ENCODE data around the gene C14orf119.

C14orf119 gene

GRCh38 chr14:23070262-23071129 is 24.8 kb upstream of the C14orf119 start:
- peak overlapping the region; percentile 90 for H3K4me3 ChIP-seq (ENCODE audit: low read depth, low read length)
- peak overlapping the region; percentile 58 for H3K27ac ChIP-seq
- no peak for TF ChIP-seq CTCF (IDR thresholded peaks at IDR 0.05; ENCODE audit: low read depth, low read length, missing control alignments)
- H3K36me3 ChIP-seq (replicated peaks), result peaks cover 56% of the 10 kb centered on the region
- no peak for DNase-seq
- in situ Hi-C loops (cut with HindIII; ENCODE audit: low pct_ligation_motif_present, low sequenced_read_pairs), result no loop called here
- no peaks in the 10 kb centered on the region for H3K27me3 ChIP-seq (replicated peaks)

GRCh38 chr14:23071244-23071920 is 23.9 kb upstream of the C14orf119 start:
- peak overlapping the region; percentile 90 for H3K4me3 ChIP-seq (ENCODE audit: low read depth, low read length)
- H3K27ac ChIP-seq, result peak overlapping the region; percentile 58
- H3K36me3 ChIP-seq (replicated peaks), result peaks cover 55% of the 10 kb centered on the region
- in situ Hi-C loops (cut with HindIII; ENCODE audit: low pct_ligation_motif_present, low sequenced_read_pairs), result no loop called here
- no peak for TF ChIP-seq CTCF (IDR thresholded peaks at IDR 0.05; ENCODE audit: low read depth, low read length, missing control alignments)
- no peaks in the 10 kb centered on the region for H3K27me3 ChIP-seq (replicated peaks)
- DNase-seq, result peak; percentile 88

- Histone ChIP-seq H3K4me3 (ENCODE audit: low read depth, low read length) (no peak overlapping the region), H3K27ac (peak overlapping the region; percentile 58), H3K36me3 (replicated peaks) (peaks cover 54% of the 10 kb centered on the region), H3K27me3 (replicated peaks) (no peaks in the 10 kb centered on the region)
- no peak for DNase-seq
- no peak for TF ChIP-seq CTCF (IDR thresholded peaks at IDR 0.05; ENCODE audit: low read depth, low read length, missing control alignments)
- in situ Hi-C loops (cut with HindIII; ENCODE audit: low pct_ligation_motif_present, low sequenced_read_pairs), result no loop called here
Measured at GRCh38 chr14:23071921-23072539, 23.3 kb upstream of the C14orf119 start.

GRCh38 chr14:23074906-23075305 is 20.4 kb upstream of the C14orf119 start:
- Histone ChIP-seq H3K4me3 (ENCODE audit: low read depth, low read length) (no peak overlapping the region), H3K27ac (no peak overlapping the region), H3K36me3 (replicated peaks) (peaks cover 55% of the 10 kb centered on the region), H3K27me3 (replicated peaks) (no peaks in the 10 kb centered on the region)
- no peak for TF ChIP-seq CTCF (IDR thresholded peaks at IDR 0.05; ENCODE audit: low read depth, low read length, missing control alignments)
- in situ Hi-C loops (cut with HindIII; ENCODE audit: low pct_ligation_motif_present, low sequenced_read_pairs), result no loop called here
- DNase-seq, result no peak

- no peak for DNase-seq
Measured at GRCh38 chr14:23076785-23077408, 18.4 kb upstream of the C14orf119 start.

More at GRCh38 chr14:23076785-23077408, 18.4 kb upstream of the C14orf119 start:
- in situ Hi-C loops (cut with HindIII; ENCODE audit: low pct_ligation_motif_present, low sequenced_read_pairs), result no loop called here
- Histone ChIP-seq H3K36me3 (replicated peaks) (peaks cover 70% of the 10 kb centered on the region), H3K27me3 (replicated peaks) (no peaks in the 10 kb centered on the region), H3K27ac (no peak overlapping the region), H3K4me3 (ENCODE audit: low read depth, low read length) (no peak overlapping the region)
- TF ChIP-seq CTCF (IDR thresholded peaks at IDR 0.05; ENCODE audit: low read depth, low read length, missing control alignments), result peak; percentile 64
